ENCODE results near the gene ADAMTSL3. TPM values are rescaled to one million over a fixed set of nuclear protein-coding genes. Genes with fewer than 3 reads are reported as not detected.

The ADAMTSL3 gene
- total and polyA plus RNA-seq, 2 of the 8 experiments (the other 6 are each of a cell fraction or from before 2014, with no cell fraction given), result 0.35 to 1.4 TPM

- H3K4me2 ChIP-seq (ENCODE audit: insufficient read depth in 1 of 2, low read depth in 2 of 2, low read length in 2 of 2), result no peak overlapping the region
- H2BK20ac ChIP-seq (ENCODE audit: low read length), result no peak overlapping the region
- H2AK5ac ChIP-seq (ENCODE audit: low read depth, low read length), result no peak overlapping the region
- 93% methylated on average over 6 of the region's 6 CpGs; no CpG with 5 or more reads in 1 of the 2 experiments for WGBS, 2 experiments (ENCODE audit: extremely low coverage in 1 of 2, insufficient coverage in 1 of 2, insufficient read length in 1 of 2, insufficient replicate concordance in 2 of 2, low coverage in 1 of 2, low lambda C conversion rate in 2 of 2, missing lambda C conversion rate in 1 of 2)
- H3K27ac ChIP-seq (ENCODE audit: low read depth, low read length), result no peak overlapping the region
- no peak overlapping the region for H4K8ac ChIP-seq (ENCODE audit: extremely low read depth, insufficient read depth, low read length)
- H3K4ac ChIP-seq (replicated peaks; ENCODE audit: insufficient read length, low read depth, low read length), result no peak overlapping the region
- ChIA-PET CTCF (ENCODE audit: partially characterized antibody) (interaction anchor here (1.1 to 1.7 kb wide), 2 partner anchors 8 to 51 kb away, joined by 3 to 4 read pairs; no protein-coding TSS in a partner anchor), POLR2A (ENCODE audit: partially characterized antibody) (no interaction called here)
- H3K23me2 ChIP-seq (ENCODE audit: low read depth, low read length), result no peaks in the 10 kb centered on the region
- H3K18ac ChIP-seq (ENCODE audit: extremely low read depth, low read length), result no peak overlapping the region
- H4K91ac ChIP-seq (replicated peaks; ENCODE audit: insufficient read length, low read length), result no peak overlapping the region
- H2BK120ac ChIP-seq (replicated peaks; ENCODE audit: low read depth, low read length), result no peak overlapping the region
- H2BK15ac ChIP-seq (ENCODE audit: low read length), result no peak overlapping the region
- no peaks in the 10 kb centered on the region for H3K36me3 ChIP-seq (ENCODE audit: control insufficient read depth in 2 of 4, insufficient read depth in 4 of 4, low read length in 3 of 4)
- H4K5ac ChIP-seq (ENCODE audit: insufficient read length, low read depth, low read length), result no peak overlapping the region
- no peak overlapping the region for H3K23ac ChIP-seq (ENCODE audit: insufficient read length)
- no peaks in the 10 kb centered on the region for H3K27me3 ChIP-seq (replicated peaks in 1 of 4; ENCODE audit: control insufficient read depth in 3 of 4, extremely low read depth in 1 of 4, insufficient read depth in 3 of 4, low read length in 3 of 4)
- H3K9ac ChIP-seq (replicated peaks in 1 of 4; ENCODE audit: extremely low read depth in 1 of 4, low read depth in 3 of 4, low read length in 3 of 4), result no peak overlapping the region
- no peak overlapping the region for H2BK12ac ChIP-seq (ENCODE audit: low read depth, low read length)
- H3K79me1 ChIP-seq (ENCODE audit: low read depth, low read length), result no peaks in the 10 kb centered on the region
- H3K56ac ChIP-seq (replicated peaks; ENCODE audit: insufficient read length, low read depth, low read length), result no peak overlapping the region
- no peaks in the 10 kb centered on the region for H3K9me3 ChIP-seq (ENCODE audit: insufficient read depth in 2 of 2, low read depth in 1 of 2, low read length in 1 of 2)
- H3K4me1 ChIP-seq (replicated peaks in 1 of 4; ENCODE audit: control insufficient read depth in 3 of 4, insufficient read depth in 4 of 4, low read length in 3 of 4), result no peaks in the 10 kb centered on the region
- DNase-seq (ENCODE audit: low read depth in 1 of 2, low spot score in 2 of 2) (no peak), FAIRE-seq (no peak)
- H4K20me1 ChIP-seq (replicated peaks in 1 of 2; ENCODE audit: control insufficient read depth in 1 of 2, insufficient read depth in 2 of 2, low read length in 2 of 2), result no peaks in the 10 kb centered on the region
- no peak overlapping the region for H3K14ac ChIP-seq (ENCODE audit: insufficient read length)
- no peak overlapping the region for H3K4me3 ChIP-seq (ENCODE audit: extremely low read depth in 1 of 4, insufficient read depth in 2 of 4, low read depth in 3 of 4, low read length in 4 of 4)
- H2AFZ ChIP-seq (ENCODE audit: low read length), result no peak overlapping the region
- H2BK5ac ChIP-seq (ENCODE audit: low read depth, low read length), result no peak overlapping the region
- no peaks in the 10 kb centered on the region for H3K79me2 ChIP-seq (ENCODE audit: control insufficient read depth in 1 of 2, insufficient read depth in 2 of 2, low read length in 2 of 2)
- TF ChIP-seq HDAC6 (IDR thresholded peaks at IDR 0.05; ENCODE audit: low read depth, low read length) (no peak), SRF (IDR thresholded peaks at IDR 0.05; ENCODE audit: low read depth, low read length) (no peak), PHF8 (conservative IDR thresholded peaks at IDR 0.05; ENCODE audit: low read depth, low read length) (no peak), JUND (IDR thresholded peaks at IDR 0.05; ENCODE audit: low read length) (no peak), RFX5 (IDR thresholded peaks at IDR 0.05; ENCODE audit: borderline replicate concordance, low read depth, low read length) (no peak), ATF3 (IDR thresholded peaks at IDR 0.05; ENCODE audit: insufficient read depth, low read depth, low read length) (no peak), TCF12 (IDR thresholded peaks at IDR 0.05; ENCODE audit: low read depth, low read length) (no peak), SP2 (IDR thresholded peaks at IDR 0.05; ENCODE audit: low read length) (no peak), TBP (IDR thresholded peaks at IDR 0.05; ENCODE audit: low read depth, low read length) (no peak), EGR1 (IDR thresholded peaks at IDR 0.05; ENCODE audit: borderline replicate concordance, low read depth, low read length) (no peak), CTCF (IDR thresholded peaks at IDR 0.05; ENCODE audit: control extremely low read depth in 1 of 3, insufficient read depth in 1 of 3, low read depth in 1 of 3, low read length in 3 of 3) (no peak), NRF1 (IDR thresholded peaks at IDR 0.05; ENCODE audit: low read depth, low read length) (no peak)
Observed at GRCh38 chr15:83708328-83708727, 54.4 kb downstream of the ADAMTSL3 start.
